Cardiac muscle cell (in vitro differentiated cells and primary cell): ENCODE data around the gene GORASP2. TPM values are rescaled to one million over a fixed set of nuclear protein-coding genes. Genes with fewer than 3 reads are reported as not detected.
A peak's percentile ranks its signal among the peaks of the same experiment; 100 is the strongest.

Experiments used
- DNase-seq, 2 donors: peaks; one replicate each; pipeline versions ENCODE4 v3.0.0 to v3.0.0-alpha.2; 2010 to 2017; ENCODE audit warnings: low read depth in 1 of 2, low spot score in 1 of 2
- H3K27ac ChIP-seq: fragments of 200-600 bp; sonication (generic); 2 replicates; pipeline ENCODE4 v1.5.1; 2016
- H3K27me3 ChIP-seq: fragments of 200-600 bp; sonication (generic); 2 replicates; pipeline ENCODE4 v1.6.0; 2016; ENCODE audit warnings: control low read depth
- H3K36me3 ChIP-seq: fragments of 200-600 bp; sonication (generic); 2 replicates; pipeline ENCODE4 v1.5.1; 2016; ENCODE audit warnings: control low read depth
- H3K4me1 ChIP-seq: fragments of 200-600 bp; sonication (generic); 2 replicates; pipeline ENCODE4 v1.8.1; 2017; ENCODE audit warnings: low read depth, mild to moderate bottlenecking, mixed run types
- H3K4me3 ChIP-seq: fragments of 200-600 bp; sonication (generic); 2 replicates; pipeline ENCODE4 v1.5.1; 2016; ENCODE audit warnings: mild to moderate bottlenecking
- H3K9me3 ChIP-seq: fragments of 200-600 bp; sonication (generic); 2 replicates; pipeline ENCODE4 v1.5.1; 2017; ENCODE audit warnings: low read depth, mild to moderate bottlenecking, control low read depth
- CTCF ChIP-seq: IDR thresholded peaks from 2 replicates; pipeline ENCODE4 v1.5.1; 2012; ENCODE audit warnings: low read depth, mild to moderate bottlenecking, low read length
- polyA plus RNA-seq: library from polyadenylated mRNA; unstranded; fragments of >200 nt; fragmentation: Nextera tagmentation; extraction: Ambion mirVana; gene quantifications from 2 replicates; pipeline ENCODE4 v1.2.1, GENCODE V29; 2016
- total RNA-seq: library from RNA; depleted of rRNA; stranded (reverse); fragments of >200 nt; gene quantifications from 2 replicates; pipeline ENCODE4 v1.2.3, GENCODE V29; 2016

Gene GORASP2
- total and polyA plus RNA-seq, 2 experiments from 2014 or later = 59.4 to 114 TPM

GRCh38 chr2:170984079-170984478 lies 55.0 kb downstream of the GORASP2 start:
- H3K4me3 ChIP-seq = no peak overlapping the region
- H3K9me3 ChIP-seq = no peaks in the 10 kb centered on the region
- no peak for DNase-seq
- no peaks in the 10 kb centered on the region for H3K4me1 ChIP-seq
- no peak overlapping the region for H3K27ac ChIP-seq
- no peak for TF ChIP-seq CTCF
- no peaks in the 10 kb centered on the region for H3K27me3 ChIP-seq
- no peaks in the 10 kb centered on the region for H3K36me3 ChIP-seq

DNA sequence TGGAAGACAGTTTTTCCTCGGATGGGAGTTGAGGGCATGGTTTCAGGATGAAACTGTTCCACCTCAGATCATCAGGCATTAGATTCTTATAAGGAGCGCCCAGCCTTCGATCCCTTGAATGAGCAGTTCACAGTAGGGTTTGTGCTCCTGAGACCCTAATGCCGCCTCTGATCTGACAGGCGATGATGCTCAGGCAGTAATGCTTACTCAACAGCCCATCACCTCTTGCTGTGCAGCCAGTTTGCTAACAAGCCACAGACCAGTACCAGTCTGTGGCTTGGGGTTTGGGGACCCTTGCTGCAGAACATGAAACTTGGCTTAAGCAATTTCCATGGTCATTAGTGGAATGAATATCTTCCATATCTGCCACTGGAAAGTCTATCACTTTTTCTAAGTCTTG lies 56.4 kb downstream of the GORASP2 start:
- Histone ChIP-seq H3K9me3 (no peaks in the 10 kb centered on the region), H3K4me3 (no peak overlapping the region), H3K27me3 (no peaks in the 10 kb centered on the region), H3K27ac (no peak overlapping the region), H3K36me3 (no peaks in the 10 kb centered on the region), H3K4me1 (no peaks in the 10 kb centered on the region)
- no peak for TF ChIP-seq CTCF
- DNase-seq = no peak

DNA sequence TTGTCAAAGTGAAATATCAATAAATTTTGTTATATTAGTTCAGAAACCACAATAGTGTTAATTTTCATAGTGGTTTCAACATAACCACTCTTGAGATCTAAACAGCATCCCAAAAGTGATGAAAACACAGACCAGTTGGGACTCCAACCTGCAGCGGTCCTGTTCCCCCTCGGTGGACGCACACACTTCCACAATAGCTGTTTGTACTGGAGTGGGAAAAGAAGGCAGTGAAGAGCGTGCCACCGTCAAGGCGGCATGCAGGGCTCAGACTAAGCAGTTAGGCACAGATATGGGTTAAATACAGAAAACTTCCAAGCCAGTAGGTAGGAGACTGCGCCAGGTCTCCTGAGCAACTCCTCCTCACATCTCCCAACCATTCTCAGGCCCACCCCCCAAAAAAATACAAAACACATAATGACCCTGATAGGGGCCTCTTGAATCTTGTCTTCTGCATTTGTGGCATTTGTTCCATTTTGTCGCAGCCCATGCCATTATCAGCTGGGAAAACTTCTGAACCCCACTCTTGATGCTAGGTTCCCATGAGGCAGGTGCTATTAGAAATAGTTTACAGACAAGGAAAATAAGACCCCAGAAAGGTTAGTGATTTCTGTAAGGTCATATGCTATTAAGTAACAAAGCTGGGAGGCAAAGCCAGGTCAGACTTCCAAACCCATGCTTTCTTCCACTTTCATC lies 57.7 kb downstream of the GORASP2 start:
- Histone ChIP-seq H3K36me3 (no peaks in the 10 kb centered on the region), H3K9me3 (no peaks in the 10 kb centered on the region), H3K4me1 (no peaks in the 10 kb centered on the region), H3K4me3 (no peak overlapping the region), H3K27ac (no peak overlapping the region), H3K27me3 (no peaks in the 10 kb centered on the region)
- no peak for TF ChIP-seq CTCF
- DNase-seq = no peak

DNA sequence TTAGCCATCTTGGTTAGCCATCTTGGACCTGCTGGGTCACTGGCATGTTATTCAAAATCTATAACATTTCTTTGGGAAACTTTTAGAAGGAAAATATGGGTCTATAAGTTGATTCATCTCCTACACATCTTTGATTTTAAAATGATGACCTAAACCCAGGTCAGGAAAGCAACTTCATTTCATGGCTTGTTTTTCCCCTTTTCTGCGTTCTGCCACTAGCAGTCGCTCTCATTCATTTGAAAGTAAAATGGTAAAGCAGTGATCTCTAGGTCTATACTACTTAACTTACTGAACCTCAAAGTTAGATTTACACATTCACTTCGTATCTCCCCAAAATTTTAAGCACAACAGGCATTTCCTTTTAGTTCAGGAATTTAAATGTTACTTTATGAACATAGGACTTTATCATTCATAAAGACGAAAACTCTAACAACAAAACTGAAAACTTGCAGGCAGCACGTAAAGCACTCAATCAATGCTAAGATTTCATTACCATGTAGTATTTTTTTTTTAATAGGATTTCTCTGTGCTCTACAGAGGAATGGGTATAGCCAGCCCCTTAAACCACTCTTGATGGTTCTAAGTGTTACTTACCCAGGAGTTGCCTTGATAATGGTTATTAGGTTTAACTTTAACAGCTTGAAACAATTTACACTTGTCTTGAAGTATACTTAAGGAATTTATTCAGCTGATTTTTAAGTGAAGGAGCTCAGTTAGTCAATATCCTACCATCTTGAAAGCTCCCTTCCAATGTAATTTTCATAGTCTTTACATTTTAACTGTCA lies 62.5 kb downstream of the GORASP2 start:
- H3K4me1 ChIP-seq = no peaks in the 10 kb centered on the region
- DNase-seq = no peak
- TF ChIP-seq CTCF = peak; percentile 24
- H3K27ac ChIP-seq = no peak overlapping the region
- H3K36me3 ChIP-seq = peaks cover 17% of the 10 kb centered on the region
- H3K4me3 ChIP-seq = no peak overlapping the region
- no peaks in the 10 kb centered on the region for H3K9me3 ChIP-seq
- no peaks in the 10 kb centered on the region for H3K27me3 ChIP-seq

GRCh38 chr2:170996316-170996715 lies 67.3 kb downstream of the GORASP2 start:
- peak; percentile 28 for TF ChIP-seq CTCF
- H3K36me3 ChIP-seq = peaks cover 24% of the 10 kb centered on the region
- H3K4me1 ChIP-seq = peaks cover 9% of the 10 kb centered on the region
- no peaks in the 10 kb centered on the region for H3K27me3 ChIP-seq
- no peak overlapping the region for H3K4me3 ChIP-seq
- H3K9me3 ChIP-seq = no peaks in the 10 kb centered on the region
- H3K27ac ChIP-seq = no peak overlapping the region
- peak in 1 of 2 donors; percentile 41 for DNase-seq
